AG08396 (cell line): Measurements from ENCODE around the gene CD3G.

Experiments used
- DNase-seq: peaks from one replicate; pipeline ENCODE4 v3.0.0; 2012; ENCODE audit warnings: low spot score, mixed read lengths

Gene CD3G

GRCh38 chr11:118325283-118325682 is 18.9 kb upstream of the CD3G start:
- DNase-seq = no peak

GRCh38 chr11:118328745-118329144 is 15.4 kb upstream of the CD3G start:
- DNase-seq = no peak

GRCh38 chr11:118334745-118335144 is 9.4 kb upstream of the CD3G start:
- no peak for DNase-seq

- DNase-seq = no peak
Measured at GRCh38 chr11:118338637-118339061, 5.5 kb upstream of the CD3G start.

GRCh38 chr11:118339281-118339961 is 4.7 kb upstream of the CD3G start:
- no peak for DNase-seq

GRCh38 chr11:118340449-118340848 is 3.7 kb upstream of the CD3G start:
- no peak for DNase-seq

GRCh38 chr11:118341261-118341660 is 2.9 kb upstream of the CD3G start:
- DNase-seq = no peak

GRCh38 chr11:118341815-118342489 is 2.2 kb upstream of the CD3G start:
- DNase-seq = no peak

GRCh38 chr11:118342503-118343161 is 1.5 kb upstream of the CD3G start, which contains the start of gene CD3D:
TSS of gene CD3D (minus strand) at chr11:118342705. CDS start at chr11:118342607, 98 bp downstream.
- no peak for DNase-seq

- DNase-seq = no peak
Measured at GRCh38 chr11:118343248-118343647, 896 bp upstream of the CD3G start.

- DNase-seq = no peak
Measured at GRCh38 chr11:118349475-118349874, 5.3 kb downstream of the CD3G start.

- no peak for DNase-seq
Measured at GRCh38 chr11:118353084-118353710, 9.1 kb downstream of the CD3G start.

GRCh38 chr11:118358071-118358470 is 13.9 kb downstream of the CD3G start:
- DNase-seq = no peak

GRCh38 chr11:118359295-118359958 is 15.3 kb downstream of the CD3G start, which contains the start of gene UBE4A:
TSS of gene UBE4A (plus strand) at chr11:118359600. CDS start at chr11:118365081, 5,481 bp downstream.
- DNase-seq = peak; percentile 91

GRCh38 chr11:118364956-118365615 is 20.9 kb downstream of the CD3G start:
- no peak for DNase-seq

GRCh38 chr11:118366287-118366686 is 22.1 kb downstream of the CD3G start:
- DNase-seq = no peak

- DNase-seq = no peak
Measured at GRCh38 chr11:118370774-118371173, 26.6 kb downstream of the CD3G start.

- DNase-seq = no peak
Measured at GRCh38 chr11:118373263-118373662, 29.1 kb downstream of the CD3G start.

GRCh38 chr11:118373871-118374270 is 29.7 kb downstream of the CD3G start:
- DNase-seq = no peak

- peak; percentile 5 for DNase-seq
Measured at GRCh38 chr11:118374729-118375128, 30.6 kb downstream of the CD3G start.

GRCh38 chr11:118375978-118376377 is 31.8 kb downstream of the CD3G start:
- DNase-seq = no peak
